GM19468 (cell line): ENCODE data around the gene CIAO3.
"Not testable (repeated sequence)": the region's sequence is repeated elsewhere in the genome, so short reads cannot be mapped to it uniquely, and the experiment has no call there.

ENCODE experiments used
- ATAC-seq: cut with Tn5 transposase; IDR thresholded peaks from one replicate; pipeline ENCODE4 v1.9.1; 2021; ENCODE audit warnings: mild to moderate bottlenecking, moderate library complexity, moderate number of reproducible peaks; ENCODE audit not compliant: unreplicated experiment; ENCODE audit errors: extremely low read depth

Gene CIAO3

GRCh38 chr16:761625-762513 is 21.1 kb upstream of the CIAO3 start:
- ATAC-seq, result no peak

GRCh38 chr16:760545-761343 is 19.9 kb upstream of the CIAO3 start, which contains the start of gene MSLN:
Gene MSLN, plus strand, starts transcription at chr16:760734. Its CDS starts 1,947 bp downstream, at chr16:762681.
- no peak for ATAC-seq

GRCh38 chr16:760065-760464 is 19.3 kb upstream of the CIAO3 start:
- ATAC-seq, result no peak

- no peak for ATAC-seq
Measured at GRCh38 chr16:759110-759910, 18.5 kb upstream of the CIAO3 start.

- ATAC-seq, result no peak
Measured at GRCh38 chr16:756428-756827, 15.6 kb upstream of the CIAO3 start.

GRCh38 chr16:754656-755055 is 13.9 kb upstream of the CIAO3 start:
- no peak for ATAC-seq

- ATAC-seq, result not testable (repeated sequence)
Measured at GRCh38 chr16:754121-754607, 13.4 kb upstream of the CIAO3 start.

GRCh38 chr16:752007-752312 is 11.2 kb upstream of the CIAO3 start:
- ATAC-seq, result no peak

GRCh38 chr16:751152-752006 is 10.6 kb upstream of the CIAO3 start:
- ATAC-seq, result no peak

- ATAC-seq, result no peak
Measured at GRCh38 chr16:750485-750884, 9.7 kb upstream of the CIAO3 start.

- ATAC-seq, result no peak
Measured at GRCh38 chr16:749010-749409, 8.2 kb upstream of the CIAO3 start.

- ATAC-seq, result no peak
Measured at GRCh38 chr16:747978-748746, 7.4 kb upstream of the CIAO3 start.

- no peak for ATAC-seq
Measured at GRCh38 chr16:746637-747036, 5.8 kb upstream of the CIAO3 start.

- no peak for ATAC-seq
Measured at GRCh38 chr16:745739-746138, 4.9 kb upstream of the CIAO3 start.

- ATAC-seq, result no peak
Measured at GRCh38 chr16:743794-744500, 3.1 kb upstream of the CIAO3 start.

- ATAC-seq, result not testable (repeated sequence)
Measured at GRCh38 chr16:742894-743293, 2.1 kb upstream of the CIAO3 start.

- no peak for ATAC-seq
Measured at GRCh38 chr16:741986-742629, 1.3 kb upstream of the CIAO3 start.

- no peak for ATAC-seq
Measured at GRCh38 chr16:740459-740763, 386 bp downstream of the CIAO3 start.
